HCT116 (cell line): ENCODE results near the gene FARP1. TPM values are rescaled to one million over a fixed set of nuclear protein-coding genes. Genes with fewer than 3 reads are reported as not detected.

Experiments
- ATAC-seq: fragments of 200-7000 bp; cut with Tn5 transposase; 2 replicates; pipeline ENCODE4 v1.9.1; 2020; ENCODE audit warnings: mild to moderate bottlenecking, moderate library complexity
- BruUV-seq: library from RNA; stranded (reverse); fragments of 400-500 nt; replicated peaks from 2 replicates; lab custom pipeline; 2021; lab: Mats Ljungman, UMichigan
- CTCF ChIA-PET: fragments of 300-600 bp; sonication (Branson Sonifier 250); formaldehyde crosslinking; loops from one replicate; lab custom pipeline; 2021; ENCODE audit warnings: antibody characterized with exemption; lab: Charles Lee
- POLR2A ChIA-PET: fragments of 300-600, 350-600 bp; sonication (Branson Sonifier 250); formaldehyde crosslinking; loops from one replicate; lab custom pipeline; 2021; ENCODE audit warnings: antibody characterized with exemption; lab: Charles Lee
- RAD21 ChIA-PET, 2 experiments: fragments of 300-600 bp; sonication (Branson Sonifier 250); formaldehyde crosslinking; loops; one replicate each; lab custom pipeline; 2023; ENCODE audit warnings: low total read pairs in 2 of 2; ENCODE audit not compliant: uncharacterized antibody in 2 of 2, unreplicated experiment in 2 of 2, low non-redundant PET in 1 of 2; lab: Charles Lee
- DNase-seq: peaks from one replicate; pipeline ENCODE4 v3.0.0-alpha.2; 2010; ENCODE audit warnings: low read depth, low spot score
- H2AFZ ChIP-seq: fragments of 200-600 bp; shearing (Covaris generic), sonication (generic); 2 replicates; pipeline ENCODE4 v1.6.1; 2017; ENCODE audit warnings: low read depth, mixed run types, mixed read lengths, antibody characterized with exemption, low read length; ENCODE audit not compliant: poor library complexity, severe bottlenecking
- H3K27ac ChIP-seq: 2 replicates; pipeline ENCODE4 v1.5.1; 2012; ENCODE audit warnings: low read depth, low read length
- H3K27me3 ChIP-seq: fragments of 200-600 bp; sonication (generic); 2 replicates; pipeline ENCODE4 v1.6.1; 2016; ENCODE audit warnings: mixed run types, low read length, mixed read lengths; ENCODE audit not compliant: insufficient read depth
- H3K36me3 ChIP-seq, 2 experiments: fragments of 200-500 bp in 1 of 2; fragments of 200-600 bp in 1 of 2; sonication (Bioruptor generic) in 1 of 2; sonication (generic) in 1 of 2; 2 replicates each; pipeline versions ENCODE4 v1.5.1 to v1.6.1; 2014 to 2016; ENCODE audit warnings: low read length in 2 of 2, inconsistent platforms in 1 of 2, mixed read lengths in 1 of 2, mixed run types in 1 of 2; ENCODE audit not compliant: insufficient read depth in 2 of 2, control insufficient read depth in 1 of 2
- H3K4me1 ChIP-seq, 2 experiments: fragments of 200-600 bp in 1 of 2; sonication (generic) in 1 of 2; 2 replicates each; pipeline versions ENCODE4 v1.5.1 to v1.6.1; 2012 to 2017; ENCODE audit warnings: low read length in 2 of 2, inconsistent platforms in 1 of 2, mild to moderate bottlenecking in 1 of 2, mixed read lengths in 1 of 2, mixed run types in 1 of 2, moderate library complexity in 1 of 2; ENCODE audit not compliant: insufficient read depth in 2 of 2, control insufficient read depth in 1 of 2
- H3K4me2 ChIP-seq: fragments of 200-600 bp; sonication (generic); 2 replicates; pipeline ENCODE4 v1.6.1; 2017; ENCODE audit warnings: mixed run types, low read length, mixed read lengths
- H3K4me3 ChIP-seq, 2 experiments: fragments of 200-600 bp in 1 of 2; sonication (generic) in 1 of 2; replicated peaks in 1 of 2; 2 replicates each; pipeline ENCODE4 v1.5.1; 2011 to 2016; ENCODE audit warnings: low read length in 2 of 2, control low read depth in 1 of 2, low read depth in 1 of 2, mild to moderate bottlenecking in 1 of 2, mixed read lengths in 1 of 2, mixed run types in 1 of 2
- H3K79me2 ChIP-seq: fragments of 200-600 bp; sonication (generic); 2 replicates; pipeline ENCODE4 v1.6.1; 2017; ENCODE audit warnings: mild to moderate bottlenecking, mixed run types, low read length, moderate library complexity, mixed read lengths; ENCODE audit not compliant: insufficient read depth
- H3K9ac ChIP-seq: fragments of 200-600 bp; sonication (generic); 2 replicates; pipeline ENCODE4 v1.6.1; 2016; ENCODE audit warnings: low read length, mixed read lengths
- H3K9me2 ChIP-seq: fragments of 200-600 bp; sonication (generic), shearing (Covaris generic); 2 replicates; pipeline ENCODE4 v1.6.1; 2017; ENCODE audit warnings: mixed run types, mild to moderate bottlenecking, moderate library complexity; ENCODE audit not compliant: insufficient read depth
- H3K9me3 ChIP-seq, 2 experiments: fragments of 200-500 bp in 1 of 2; fragments of 200-600 bp in 1 of 2; sonication (Bioruptor generic) in 1 of 2; sonication (generic) in 1 of 2; 2 replicates each; pipeline ENCODE4 v1.6.1; 2014 to 2017; ENCODE audit warnings: low read length in 2 of 2, mixed read lengths in 2 of 2, inconsistent platforms in 1 of 2, low read depth in 1 of 2, mild to moderate bottlenecking in 1 of 2, mixed run types in 1 of 2, moderate library complexity in 1 of 2; ENCODE audit not compliant: control insufficient read depth in 1 of 2, insufficient read depth in 1 of 2
- H4K20me1 ChIP-seq: fragments of 200-600 bp; sonication (generic), shearing (Covaris generic); 2 replicates; pipeline ENCODE4 v1.6.1; 2017; ENCODE audit warnings: mixed run types, mild to moderate bottlenecking, moderate library complexity; ENCODE audit not compliant: insufficient read depth
- ATF3 ChIP-seq: IDR thresholded peaks from 2 replicates; pipeline ENCODE4 v1.6.1; 2012
- CEBPB ChIP-seq: IDR thresholded peaks from 2 replicates; pipeline ENCODE4 v1.6.1; 2012; ENCODE audit warnings: low read depth
- EGR1 ChIP-seq: IDR thresholded peaks from 2 replicates; pipeline ENCODE4 v1.6.1; 2012; ENCODE audit warnings: low read depth
- FOSL1 ChIP-seq: IDR thresholded peaks from 2 replicates; pipeline ENCODE4 v1.6.1; 2012; ENCODE audit warnings: low read depth
- POLR2AphosphoS5 ChIP-seq: IDR thresholded peaks from 2 replicates; pipeline ENCODE4 v1.6.1; 2011; ENCODE audit warnings: mild to moderate bottlenecking, low read depth, low read length, moderate library complexity
- SIN3A ChIP-seq: IDR thresholded peaks from 2 replicates; pipeline ENCODE4 v1.6.1; 2012; ENCODE audit warnings: low read depth
- ZBTB33 ChIP-seq: IDR thresholded peaks from 2 replicates; pipeline ENCODE4 v1.6.1; 2011; ENCODE audit warnings: mild to moderate bottlenecking, low read length, moderate library complexity; ENCODE audit not compliant: insufficient replicate concordance; ENCODE audit errors: extremely low read depth
- ZFX ChIP-seq: fragments of 450-650 bp; IDR thresholded peaks from 2 replicates; pipeline ENCODE4 v1.6.1; 2017
- intact Hi-C: fragments of 100-400 bp; cut with micrococcal nuclease; formaldehyde crosslinking; loops from 2 replicates; pipeline ENCODE4 v1.10.0; 2022
- total RNA-seq: library from RNA; stranded (reverse); gene quantifications from one replicate; pipeline ENCODE4 v1.2.1, GENCODE V29; 2021; ENCODE audit not compliant: unreplicated experiment
- TF ChIP-seq, protein P1 (sequence below), 3 experiments: fragments of 200-600 bp in 1 of 3; sonication (generic) in 1 of 3; IDR thresholded peaks in 2 of 3; conservative IDR thresholded peaks in 1 of 3; 2 replicates each; pipeline ENCODE4 v1.5.1; 2012 to 2017; ENCODE audit warnings: low read depth in 2 of 3, low read length in 2 of 3, antibody characterized with exemption in 1 of 3, borderline replicate concordance in 1 of 3, control low read depth in 1 of 3, mild to moderate bottlenecking in 1 of 3, mixed read lengths in 1 of 3, mixed run types in 1 of 3, moderate library complexity in 1 of 3; ENCODE audit not compliant: insufficient read depth in 1 of 3

Gene FARP1
- total RNA-seq, 1 experiment from 2014 or later = 30.5 TPM

DNA sequence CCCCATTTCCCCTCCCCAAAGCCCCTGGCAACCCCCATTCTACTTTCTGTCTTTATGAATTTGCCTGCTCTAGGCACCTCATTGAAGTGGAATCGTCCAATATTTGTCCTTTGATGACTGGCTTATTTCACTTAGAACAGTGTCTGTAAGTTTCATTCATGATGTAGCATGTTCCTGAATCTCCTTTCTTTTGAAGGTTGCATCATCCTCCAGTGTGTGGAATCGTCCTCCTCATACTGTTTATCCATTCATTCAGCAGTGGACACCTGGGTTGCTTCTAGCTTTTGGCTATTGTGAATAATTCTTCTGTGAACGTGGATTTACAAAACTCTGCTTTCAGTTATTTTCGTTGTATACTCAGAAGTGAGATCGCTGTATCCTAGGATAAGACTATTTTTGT is 195.4 kb downstream of the FARP1 start (continued):
- TF ChIP-seq, protein P1, sequence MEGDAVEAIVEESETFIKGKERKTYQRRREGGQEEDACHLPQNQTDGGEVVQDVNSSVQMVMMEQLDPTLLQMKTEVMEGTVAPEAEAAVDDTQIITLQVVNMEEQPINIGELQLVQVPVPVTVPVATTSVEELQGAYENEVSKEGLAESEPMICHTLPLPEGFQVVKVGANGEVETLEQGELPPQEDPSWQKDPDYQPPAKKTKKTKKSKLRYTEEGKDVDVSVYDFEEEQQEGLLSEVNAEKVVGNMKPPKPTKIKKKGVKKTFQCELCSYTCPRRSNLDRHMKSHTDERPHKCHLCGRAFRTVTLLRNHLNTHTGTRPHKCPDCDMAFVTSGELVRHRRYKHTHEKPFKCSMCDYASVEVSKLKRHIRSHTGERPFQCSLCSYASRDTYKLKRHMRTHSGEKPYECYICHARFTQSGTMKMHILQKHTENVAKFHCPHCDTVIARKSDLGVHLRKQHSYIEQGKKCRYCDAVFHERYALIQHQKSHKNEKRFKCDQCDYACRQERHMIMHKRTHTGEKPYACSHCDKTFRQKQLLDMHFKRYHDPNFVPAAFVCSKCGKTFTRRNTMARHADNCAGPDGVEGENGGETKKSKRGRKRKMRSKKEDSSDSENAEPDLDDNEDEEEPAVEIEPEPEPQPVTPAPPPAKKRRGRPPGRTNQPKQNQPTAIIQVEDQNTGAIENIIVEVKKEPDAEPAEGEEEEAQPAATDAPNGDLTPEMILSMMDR (IDR thresholded peaks at IDR 0.05 in 2 of 3, conservative IDR thresholded peaks at IDR 0.05 in 1 of 3; ENCODE audit: borderline replicate concordance in 1 of 3, insufficient read depth in 1 of 3, low read depth in 2 of 3, low read length in 2 of 3) = no peak
- no peak for TF ChIP-seq CEBPB
- TF ChIP-seq ZFX = no peak
- TF ChIP-seq FOSL1 = no peak
- no peak for TF ChIP-seq POLR2AphosphoS5
- TF ChIP-seq ATF3 = no peak
- TF ChIP-seq EGR1 = no peak

GRCh38 chr13:98339684-98340425 is 197.0 kb downstream of the FARP1 start:
- ATAC-seq (no peak), DNase-seq (no peak)
- RAD21 ChIA-PET = no interaction called here
- Histone ChIP-seq H3K4me3 (no peak overlapping the region), H3K9ac (no peak overlapping the region), H3K27ac (no peak overlapping the region), H3K4me1 (no peaks in the 10 kb centered on the region), H3K9me2 (no peaks in the 10 kb centered on the region), H3K27me3 (no peaks in the 10 kb centered on the region), H3K36me3 (no peaks in the 10 kb centered on the region), H4K20me1 (no peaks in the 10 kb centered on the region), H3K9me3 (no peaks in the 10 kb centered on the region), H2AFZ (no peak overlapping the region), H3K4me2 (no peak overlapping the region), H3K79me2 (no peaks in the 10 kb centered on the region)
- POLR2A ChIA-PET = no interaction called here
- BruUV-seq = no TSS peak
- CTCF ChIA-PET = no interaction called here
- intact Hi-C loops = no loop called here
- TF ChIP-seq ZBTB33 (no peak), SIN3A (no peak)
